H9 (cell line): Measurements from ENCODE around the gene ATG7. TPM values are rescaled to one million over a fixed set of nuclear protein-coding genes. Genes with fewer than 3 reads are reported as not detected.

ENCODE experiments used
- DNase-seq: peaks from one replicate; pipeline ENCODE4 v3.0.0-alpha.2; 2017
- H2AFZ ChIP-seq: one replicate; pipeline ENCODE4 v1.6.1; 2013; ENCODE audit warnings: mild to moderate bottlenecking, low read length, control low read depth, moderate library complexity
- H2AK5ac ChIP-seq: 2 replicates; pipeline ENCODE4 v1.6.1; 2013; ENCODE audit warnings: low read length, control low read depth, mixed read lengths; ENCODE audit not compliant: insufficient read length
- H2BK120ac ChIP-seq: one replicate; pipeline ENCODE4 v1.6.1; 2013; ENCODE audit warnings: low read depth, mild to moderate bottlenecking, low read length, control low read depth, inconsistent platforms; ENCODE audit not compliant: poor library complexity, severe bottlenecking
- H2BK12ac ChIP-seq: 2 replicates; pipeline ENCODE4 v1.6.1; 2013; ENCODE audit warnings: low read length, control low read depth, mixed read lengths, low read depth; ENCODE audit not compliant: insufficient read length
- H2BK15ac ChIP-seq: 2 replicates; pipeline ENCODE4 v1.6.1; 2013; ENCODE audit warnings: low read depth, low read length, control low read depth
- H2BK20ac ChIP-seq: one replicate; pipeline ENCODE4 v1.6.1; 2013; ENCODE audit warnings: low read depth, mild to moderate bottlenecking, low read length, control low read depth, inconsistent platforms; ENCODE audit not compliant: poor library complexity, severe bottlenecking
- H2BK5ac ChIP-seq: 2 replicates; pipeline ENCODE4 v1.6.1; 2013; ENCODE audit warnings: low read length, control low read depth, mixed read lengths; ENCODE audit not compliant: insufficient read length
- H3K14ac ChIP-seq: 2 replicates; pipeline ENCODE4 v1.6.1; 2013; ENCODE audit warnings: low read length, control low read depth; ENCODE audit not compliant: insufficient read depth
- H3K18ac ChIP-seq: 2 replicates; pipeline ENCODE4 v1.6.1; 2013; ENCODE audit warnings: low read depth, mild to moderate bottlenecking, mixed read lengths, low read length, control low read depth; ENCODE audit not compliant: insufficient read length
- H3K23ac ChIP-seq: 2 replicates; pipeline ENCODE4 v1.6.1; 2013; ENCODE audit warnings: low read length, control low read depth, mixed read lengths, low read depth; ENCODE audit not compliant: insufficient read length
- H3K23me2 ChIP-seq: 2 replicates; pipeline ENCODE4 v1.6.1; 2013; ENCODE audit warnings: low read depth, mild to moderate bottlenecking, mixed read lengths, low read length, control low read depth; ENCODE audit not compliant: insufficient read length, poor library complexity, severe bottlenecking
- H3K27ac ChIP-seq: 2 replicates; pipeline ENCODE4 v1.5.1; 2013; ENCODE audit warnings: low read length, control low read depth, mixed read lengths, low read depth; ENCODE audit not compliant: insufficient read length
- H3K27me3 ChIP-seq: 2 replicates; pipeline ENCODE4 v1.6.1; 2013; ENCODE audit warnings: low read length, control low read depth, inconsistent platforms; ENCODE audit not compliant: insufficient read depth
- H3K4ac ChIP-seq: 2 replicates; pipeline ENCODE4 v1.6.1; 2013; ENCODE audit warnings: low read depth, mild to moderate bottlenecking, control low read depth, inconsistent platforms, low read length, moderate library complexity
- H3K4me1 ChIP-seq: 2 replicates; pipeline ENCODE4 v1.6.1; 2013; ENCODE audit warnings: low read length, control low read depth, inconsistent platforms; ENCODE audit not compliant: insufficient read depth
- H3K4me2 ChIP-seq: 2 replicates; pipeline ENCODE4 v1.6.1; 2013; ENCODE audit warnings: low read length, control low read depth, mixed read lengths; ENCODE audit not compliant: insufficient read length, insufficient read depth
- H3K56ac ChIP-seq: 2 replicates; pipeline ENCODE4 v1.6.1; 2013; ENCODE audit warnings: low read depth, mild to moderate bottlenecking, mixed read lengths, low read length, control low read depth; ENCODE audit not compliant: insufficient read length
- H3K79me1 ChIP-seq: 2 replicates; pipeline ENCODE4 v1.6.1; 2013; ENCODE audit warnings: low read depth, mild to moderate bottlenecking, moderate library complexity, low read length, control low read depth, inconsistent platforms; ENCODE audit not compliant: insufficient read depth, poor library complexity, severe bottlenecking
- H3K79me2 ChIP-seq: 2 replicates; pipeline ENCODE4 v1.6.1; 2013; ENCODE audit warnings: low read length, control low read depth, inconsistent platforms; ENCODE audit not compliant: insufficient read depth
- H3K9ac ChIP-seq: 2 replicates; pipeline ENCODE4 v1.6.1; 2013; ENCODE audit warnings: low read length, control low read depth, mixed read lengths; ENCODE audit not compliant: insufficient read length; ENCODE audit errors: extremely low read depth
- H3K9me3 ChIP-seq: one replicate; pipeline ENCODE4 v1.6.1; 2013; ENCODE audit warnings: low read depth, low read length, inconsistent platforms; ENCODE audit not compliant: control insufficient read depth
- H3T11ph ChIP-seq: one replicate; pipeline ENCODE4 v1.6.1; 2013; ENCODE audit warnings: mild to moderate bottlenecking, low read length, control low read depth, inconsistent platforms
- H4K20me1 ChIP-seq: one replicate; pipeline ENCODE4 v1.6.1; 2013; ENCODE audit not compliant: control insufficient read depth, insufficient read length, insufficient read depth
- H4K5ac ChIP-seq: 2 replicates; pipeline ENCODE4 v1.6.1; 2013; ENCODE audit warnings: low read depth, mild to moderate bottlenecking, mixed read lengths, low read length, control low read depth; ENCODE audit not compliant: insufficient read length
- H4K8ac ChIP-seq: replicated peaks from 2 replicates; pipeline ENCODE4 v1.6.1; 2013; ENCODE audit warnings: low read length, control low read depth, mixed read lengths, low read depth; ENCODE audit not compliant: insufficient read length
- H4K91ac ChIP-seq: 2 replicates; pipeline ENCODE4 v1.6.1; 2013; ENCODE audit warnings: low read depth, mild to moderate bottlenecking, moderate library complexity, mixed read lengths, low read length, control low read depth; ENCODE audit not compliant: insufficient read length
- H3K27ac Mint-ChIP-seq, 3 experiments: 2 replicates in 2 of 3; 3 replicates in 1 of 3; pipeline ENCODE4 v1.8.0; 2020 to 2021; ENCODE audit warnings: mixed read lengths in 3 of 3, mild to moderate bottlenecking in 1 of 3, moderate library complexity in 1 of 3
- H3K27me3 Mint-ChIP-seq: 2 replicates; pipeline ENCODE4 v1.8.0; 2021; ENCODE audit warnings: low read depth, mild to moderate bottlenecking, moderate library complexity, mixed read lengths
- H3K36me3 Mint-ChIP-seq, 3 experiments: 2 replicates in 2 of 3; 3 replicates in 1 of 3; pipeline ENCODE4 v1.8.0; 2020 to 2021; ENCODE audit warnings: low read depth in 3 of 3, mixed read lengths in 3 of 3; ENCODE audit not compliant: insufficient read depth in 1 of 3
- H3K4me1 Mint-ChIP-seq, 2 experiments: 2 replicates each; pipeline ENCODE4 v1.8.0; 2020; ENCODE audit warnings: mixed read lengths in 2 of 2
- H3K4me3 Mint-ChIP-seq, 2 experiments: 2 replicates in 1 of 2; 3 replicates in 1 of 2; pipeline ENCODE4 v1.8.0; 2020 to 2021; ENCODE audit warnings: mild to moderate bottlenecking in 2 of 2, mixed read lengths in 2 of 2, moderate library complexity in 1 of 2
- H3K9me3 Mint-ChIP-seq, 2 experiments: 2 replicates in 1 of 2; 3 replicates in 1 of 2; pipeline ENCODE4 v1.8.0; 2020; ENCODE audit warnings: mild to moderate bottlenecking in 2 of 2, mixed read lengths in 2 of 2, moderate library complexity in 1 of 2
- WGBS: extraction: QIAGEN DNeasy Blood & Tissue Kit; methylation state at CpG from one replicate; pipeline ENCODE4 v1.1.7; 2013; ENCODE audit warnings: missing lambda C conversion rate, low lambda C conversion rate, mixed read lengths; ENCODE audit not compliant: insufficient read length; ENCODE audit errors: extremely low coverage; 5-methylcytosine and 5-hydroxymethylcytosine counted together
- total RNA-seq: library from RNA; stranded (reverse); gene quantifications from 2 replicates; pipeline ENCODE4 v1.2.1, GENCODE V29; 2021
- TF ChIP-seq, protein P1 (sequence below): fragments of 200-600 bp; sonication (generic); conservative IDR thresholded peaks from 3 replicates; pipeline ENCODE4 v1.8.0; 2021; ENCODE audit warnings: antibody characterized with exemption, mild to moderate bottlenecking

The ATG7 gene
- total RNA-seq, 1 experiment from 2014 or later = 17.9 TPM

GRCh38 chr3:11495948-11496557 is 223.9 kb downstream of the ATG7 start:
- Histone ChIP-seq H3K4me1 (peaks cover 4% of the 10 kb centered on the region; the same call in 1 of the 2 replicates), H3K14ac (no peak overlapping the region), H4K8ac (no peak overlapping the region), H3K27me3 (no peaks in the 10 kb centered on the region), H2AFZ (no peak overlapping the region), H3K56ac (no peak overlapping the region), H4K91ac (no peak overlapping the region), H3K79me1 (no peaks in the 10 kb centered on the region), H2BK12ac (no peak overlapping the region), H3K18ac (no peak overlapping the region), H3K4ac (no peak overlapping the region), H2BK15ac (no peak overlapping the region), H3K79me2 (no peaks in the 10 kb centered on the region), H3K27ac (no peak overlapping the region), H4K5ac (no peak overlapping the region), H2BK5ac (no peak overlapping the region), H3T11ph (no peak overlapping the region), H3K9ac (no peak overlapping the region), H4K20me1 (no peaks in the 10 kb centered on the region), H3K23me2 (no peaks in the 10 kb centered on the region), H2BK120ac (no peak overlapping the region), H3K9me3 (no peaks in the 10 kb centered on the region), H2BK20ac (no peak overlapping the region), H2AK5ac (no peak overlapping the region), H3K23ac (no peak overlapping the region), H3K4me2 (no peak overlapping the region)
- H3K4me1 Mint-ChIP-seq = peaks cover 16 to 18% of the 10 kb centered on the region in 2 experiments
- no CpG with 5 or more reads among the region's 11 CpGs for WGBS
- H3K9me3 Mint-ChIP-seq = peaks cover 12 to 14% of the 10 kb centered on the region in 2 experiments
- DNase-seq = peak; percentile 65
- H3K4me3 Mint-ChIP-seq = peak overlapping the region in 1 of 2 experiments; percentile 2; a peak in 1 of 5 replicates
- no peaks in the 10 kb centered on the region; the same call in 1 of the 2 replicates for H3K27me3 Mint-ChIP-seq
- peak overlapping the region; percentile 56 to 95 (median 92); a peak in 6 of 7 replicates for H3K27ac Mint-ChIP-seq
- peaks cover 8 to 19% (median 10%) of the 10 kb centered on the region in 3 experiments; a peak in 6 of 7 replicates for H3K36me3 Mint-ChIP-seq
- TF ChIP-seq, protein P1, sequence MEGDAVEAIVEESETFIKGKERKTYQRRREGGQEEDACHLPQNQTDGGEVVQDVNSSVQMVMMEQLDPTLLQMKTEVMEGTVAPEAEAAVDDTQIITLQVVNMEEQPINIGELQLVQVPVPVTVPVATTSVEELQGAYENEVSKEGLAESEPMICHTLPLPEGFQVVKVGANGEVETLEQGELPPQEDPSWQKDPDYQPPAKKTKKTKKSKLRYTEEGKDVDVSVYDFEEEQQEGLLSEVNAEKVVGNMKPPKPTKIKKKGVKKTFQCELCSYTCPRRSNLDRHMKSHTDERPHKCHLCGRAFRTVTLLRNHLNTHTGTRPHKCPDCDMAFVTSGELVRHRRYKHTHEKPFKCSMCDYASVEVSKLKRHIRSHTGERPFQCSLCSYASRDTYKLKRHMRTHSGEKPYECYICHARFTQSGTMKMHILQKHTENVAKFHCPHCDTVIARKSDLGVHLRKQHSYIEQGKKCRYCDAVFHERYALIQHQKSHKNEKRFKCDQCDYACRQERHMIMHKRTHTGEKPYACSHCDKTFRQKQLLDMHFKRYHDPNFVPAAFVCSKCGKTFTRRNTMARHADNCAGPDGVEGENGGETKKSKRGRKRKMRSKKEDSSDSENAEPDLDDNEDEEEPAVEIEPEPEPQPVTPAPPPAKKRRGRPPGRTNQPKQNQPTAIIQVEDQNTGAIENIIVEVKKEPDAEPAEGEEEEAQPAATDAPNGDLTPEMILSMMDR = no peak
